IMR-90 (cell line): Measurements from ENCODE around the gene STARD13. TPM values are rescaled to one million over a fixed set of nuclear protein-coding genes. Genes with fewer than 3 reads are reported as not detected.

ENCODE experiments used
- ATAC-seq: fragments of 200-7000 bp; cut with Tn5 transposase; 2 replicates; pipeline ENCODE4 v1.9.1; 2020; ENCODE audit warnings: low read depth, mild to moderate bottlenecking, moderate library complexity
- BruUV-seq: library from RNA; stranded (reverse); fragments of 400-500 nt; replicated peaks from 2 replicates; lab custom pipeline; 2021; lab: Mats Ljungman, UMichigan
- CTCF ChIA-PET: fragments of 300-600 bp; formaldehyde crosslinking; extraction: SDS; loops from one replicate; lab custom pipeline; 2021; ENCODE audit warnings: antibody characterized with exemption; lab: Yijun Ruan, JAX
- POLR2A ChIA-PET: fragments of 300-600 bp; sonication (Branson Sonifier 250); formaldehyde crosslinking; loops from one replicate; lab custom pipeline; 2022; ENCODE audit warnings: antibody characterized with exemption; ENCODE audit not compliant: unreplicated experiment; lab: Charles Lee
- DNase-seq: peaks from one replicate; pipeline ENCODE4 v3.0.0; 2013
- H2AFZ ChIP-seq: replicated peaks from 2 replicates; pipeline ENCODE3; 2013; ENCODE audit warnings: low read length, mild to moderate bottlenecking; ENCODE audit not compliant: poor library complexity
- H2AK5ac ChIP-seq: 2 replicates; pipeline ENCODE4 v1.6.1; 2013; ENCODE audit warnings: low read depth, low read length, inconsistent platforms
- H2AK9ac ChIP-seq: replicated peaks from 2 replicates; pipeline ENCODE3; 2013; ENCODE audit warnings: mild to moderate bottlenecking, low read depth, low read length, moderate library complexity; ENCODE audit not compliant: poor library complexity
- H2BK120ac ChIP-seq: 2 replicates; pipeline ENCODE4 v1.6.1; 2013; ENCODE audit warnings: low read depth, low read length, inconsistent platforms
- H2BK15ac ChIP-seq: 3 replicates; pipeline ENCODE4 v1.6.1; 2013; ENCODE audit warnings: low read depth, low read length, inconsistent platforms
- H2BK20ac ChIP-seq: 2 replicates; pipeline ENCODE4 v1.6.1; 2013; ENCODE audit warnings: low read depth, mild to moderate bottlenecking, inconsistent platforms, low read length, moderate library complexity
- H2BK5ac ChIP-seq: 2 replicates; pipeline ENCODE4 v1.6.1; 2013; ENCODE audit warnings: mild to moderate bottlenecking, low read depth, low read length, inconsistent platforms; ENCODE audit not compliant: poor library complexity, severe bottlenecking
- H3K14ac ChIP-seq: replicated peaks from 2 replicates; pipeline ENCODE4 v1.6.1; 2013; ENCODE audit warnings: low read depth, low read length, inconsistent platforms
- H3K18ac ChIP-seq: 2 replicates; pipeline ENCODE4 v1.6.1; 2013; ENCODE audit warnings: low read depth, low read length, control low read depth
- H3K23ac ChIP-seq: 2 replicates; pipeline ENCODE4 v1.6.1; 2013; ENCODE audit warnings: low read depth, low read length, inconsistent platforms
- H3K27ac ChIP-seq: 2 replicates; pipeline ENCODE4 v1.5.1; 2013; ENCODE audit warnings: mild to moderate bottlenecking, control low read depth, low read length; ENCODE audit not compliant: insufficient read depth
- H3K27me3 ChIP-seq: 2 replicates; pipeline ENCODE4 v1.6.1; 2013; ENCODE audit warnings: low read length; ENCODE audit not compliant: control insufficient read depth, insufficient read depth
- H3K36me3 ChIP-seq: 2 replicates; pipeline ENCODE4 v1.6.1; 2013; ENCODE audit warnings: low read length, mixed read lengths; ENCODE audit not compliant: control insufficient read depth, insufficient read depth
- H3K4ac ChIP-seq: 2 replicates; pipeline ENCODE4 v1.6.1; 2013; ENCODE audit warnings: low read depth, low read length, inconsistent platforms
- H3K4me1 ChIP-seq: 2 replicates; pipeline ENCODE4 v1.6.1; 2013; ENCODE audit warnings: low read length, mixed read lengths; ENCODE audit not compliant: control insufficient read depth, insufficient read depth
- H3K4me2 ChIP-seq: 2 replicates; pipeline ENCODE4 v1.6.1; 2013; ENCODE audit warnings: low read depth, mild to moderate bottlenecking, control low read depth, low read length, moderate library complexity
- H3K4me3 ChIP-seq: 2 replicates; pipeline ENCODE4 v1.5.1; 2013; ENCODE audit warnings: low read depth, mild to moderate bottlenecking, control low read depth, low read length, moderate library complexity; ENCODE audit not compliant: insufficient read depth
- H3K56ac ChIP-seq: 2 replicates; pipeline ENCODE4 v1.6.1; 2013; ENCODE audit warnings: low read length, inconsistent platforms; ENCODE audit not compliant: insufficient read depth; ENCODE audit errors: extremely low read depth
- H3K79me1 ChIP-seq, 2 experiments: 2 replicates each; pipeline ENCODE4 v1.6.1; 2013; ENCODE audit warnings: low read length in 2 of 2, inconsistent platforms in 1 of 2, low read depth in 1 of 2
- H3K9ac ChIP-seq: 2 replicates; pipeline ENCODE4 v1.6.1; 2013; ENCODE audit warnings: low read depth, low read length, control low read depth
- H3K9me1 ChIP-seq: 2 replicates; pipeline ENCODE4 v1.6.1; 2013; ENCODE audit warnings: low read length, inconsistent platforms; ENCODE audit not compliant: insufficient read depth
- H3K9me3 ChIP-seq: 2 replicates; pipeline ENCODE4 v1.6.1; 2013; ENCODE audit warnings: low read length; ENCODE audit not compliant: control insufficient read depth, insufficient read depth
- H4K20me1 ChIP-seq: 2 replicates; pipeline ENCODE4 v1.6.1; 2013; ENCODE audit warnings: low read length, inconsistent platforms; ENCODE audit not compliant: insufficient read depth
- H4K5ac ChIP-seq: 2 replicates; pipeline ENCODE4 v1.6.1; 2013; ENCODE audit warnings: mild to moderate bottlenecking, low read depth, low read length, control low read depth
- H4K8ac ChIP-seq, 2 experiments: 2 replicates each; pipeline ENCODE4 v1.6.1; 2013; ENCODE audit warnings: low read depth in 2 of 2, low read length in 2 of 2, control low read depth in 1 of 2, inconsistent platforms in 1 of 2
- H4K91ac ChIP-seq: 2 replicates; pipeline ENCODE4 v1.6.1; 2013; ENCODE audit warnings: low read depth, low read length, inconsistent platforms; ENCODE audit not compliant: insufficient read depth
- BHLHE40 ChIP-seq: fragments of 150-350 bp; IDR thresholded peaks from 2 replicates; pipeline ENCODE4 v1.6.1; 2016; ENCODE audit warnings: mild to moderate bottlenecking, low read depth, low read length
- CEBPB ChIP-seq: IDR thresholded peaks from 2 replicates; pipeline ENCODE4 v1.6.1; 2012; ENCODE audit warnings: low read depth, low read length, improper control_type of control experiment
- CHD1 ChIP-seq: IDR thresholded peaks from 2 replicates; pipeline ENCODE4 v1.6.1; 2012; ENCODE audit warnings: low read depth, low read length, improper control_type of control experiment
- FOS ChIP-seq: fragments of 150-350 bp; IDR thresholded peaks from 2 replicates; pipeline ENCODE4 v1.6.1; 2016; ENCODE audit warnings: low read depth, low read length
- MAFK ChIP-seq: IDR thresholded peaks from 2 replicates; pipeline ENCODE4 v1.6.1; 2012; ENCODE audit warnings: low read depth, low read length, improper control_type of control experiment
- MAZ ChIP-seq: IDR thresholded peaks from 2 replicates; pipeline ENCODE4 v1.6.1; 2012; ENCODE audit warnings: low read depth, mild to moderate bottlenecking, low read length, improper control_type of control experiment, moderate library complexity, borderline replicate concordance
- MXI1 ChIP-seq: IDR thresholded peaks from 2 replicates; pipeline ENCODE4 v1.6.1; 2012; ENCODE audit warnings: low read depth, mild to moderate bottlenecking, low read length, moderate library complexity, borderline replicate concordance
- NFE2L2 ChIP-seq: fragments of 150-350 bp; IDR thresholded peaks from 2 replicates; pipeline ENCODE4 v1.6.1; 2016; ENCODE audit warnings: low read depth, mild to moderate bottlenecking, low read length
- POLR2A ChIP-seq: IDR thresholded peaks from 2 replicates; pipeline ENCODE4 v1.6.1; 2012; ENCODE audit warnings: mild to moderate bottlenecking, low read depth, low read length
- RAD21 ChIP-seq: IDR thresholded peaks from 2 replicates; pipeline ENCODE4 v1.6.1; 2012; ENCODE audit warnings: low read length, improper control_type of control experiment
- RCOR1 ChIP-seq: IDR thresholded peaks from 2 replicates; pipeline ENCODE4 v1.6.1; 2012; ENCODE audit warnings: mild to moderate bottlenecking, low read length, improper control_type of control experiment; ENCODE audit not compliant: insufficient replicate concordance
- RFX5 ChIP-seq: IDR thresholded peaks from 2 replicates; pipeline ENCODE4 v1.8.0; 2012; ENCODE audit warnings: low read depth, mild to moderate bottlenecking, low read length, moderate library complexity
- SMC3 ChIP-seq: fragments of 150-350 bp; IDR thresholded peaks from 2 replicates; pipeline ENCODE4 v1.6.1; 2016; ENCODE audit warnings: low read depth, mild to moderate bottlenecking, antibody characterized with exemption, low read length, moderate library complexity
- WGBS, 2 experiments: methylation state at CpG; one replicate each; pipeline versions ENCODE4 v1.1.5 to v1.1.7; 2013; ENCODE audit warnings: missing lambda C conversion rate in 2 of 2; ENCODE audit not compliant: insufficient read length in 1 of 2; ENCODE audit errors: extremely low coverage in 2 of 2; 5-methylcytosine and 5-hydroxymethylcytosine counted together
- dilution Hi-C: fragments of 300-500 bp; cut with HindIII; formaldehyde crosslinking; loops from one replicate; pipeline ENCODE4 v1.14.3; 2018; ENCODE audit warnings: low sequenced_read_pairs; ENCODE audit not compliant: unreplicated experiment
- in situ Hi-C: fragments of 300-500 bp; cut with MboI; formaldehyde crosslinking; loops from 3 replicates; pipeline ENCODE4 v1.14.3; 2019; ENCODE audit warnings: low sequenced_read_pairs, inconsistent platforms, mixed read lengths
- intact Hi-C: fragments of 100-400 bp; cut with micrococcal nuclease; formaldehyde crosslinking; loops from 2 replicates; pipeline ENCODE4 v1.10.0; 2022
- polyA plus RNA-seq, 3 experiments: library from polyadenylated mRNA; depleted of rRNA; stranded (reverse); fragments of >200 nt; gene quantifications; 2 replicates each; pipeline ENCODE4 v1.2.3, GENCODE V29; 2012; ENCODE audit warnings: low replicate concordance in 1 of 3
- total RNA-seq: library from RNA; depleted of rRNA; stranded (reverse); fragments of >200 nt; gene quantifications from 2 replicates; pipeline ENCODE4 v1.2.3, GENCODE V29; 2012
- TF ChIP-seq, protein P1 (sequence below): conservative IDR thresholded peaks from 2 replicates; pipeline ENCODE4 v1.5.1; 2012; ENCODE audit warnings: mild to moderate bottlenecking, low read depth, low read length, improper control_type of control experiment
- TF ChIP-seq, protein P2 (sequence below): fragments of 150-350 bp; IDR thresholded peaks from 2 replicates; pipeline ENCODE4 v1.6.1; 2016; ENCODE audit warnings: low read depth, mild to moderate bottlenecking, low read length, moderate library complexity, borderline replicate concordance
- TF ChIP-seq, protein P3 (sequence below): fragments of 150-350 bp; IDR thresholded peaks from 2 replicates; pipeline ENCODE4 v1.6.1; 2017; ENCODE audit warnings: mild to moderate bottlenecking, antibody characterized with exemption, low read length, low read depth

STARD13 gene
- total and polyA plus RNA-seq, 2 of the 4 experiments (the other 2 are of a cell fraction) = 23.6 to 46.6 TPM

DNA sequence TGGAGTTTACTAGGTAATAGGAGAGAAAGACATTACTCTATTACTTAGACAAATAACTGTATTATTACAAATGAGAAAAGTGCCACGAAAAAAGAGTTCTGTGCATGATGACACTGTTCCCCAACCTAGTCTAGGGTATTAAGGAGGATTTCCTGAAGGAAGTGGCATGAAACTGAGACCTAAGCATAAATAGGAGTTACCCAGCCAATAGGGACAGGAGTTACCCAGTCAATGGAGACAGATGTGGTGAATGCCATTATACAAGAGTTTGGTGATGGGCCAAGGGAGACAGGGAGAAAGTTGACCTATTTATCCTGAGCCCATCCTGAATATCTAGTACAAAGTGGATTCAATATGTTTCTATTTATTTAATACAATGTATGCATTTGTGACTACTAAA, 203.9 kb downstream of the STARD13 start:
- Histone ChIP-seq H3K4ac (no peak overlapping the region), H2AK9ac (no peak overlapping the region), H2BK20ac (no peak overlapping the region), H3K23ac (no peak overlapping the region), H4K20me1 (no peaks in the 10 kb centered on the region), H2BK120ac (no peak overlapping the region), H4K5ac (no peak overlapping the region), H3K9me3 (no peaks in the 10 kb centered on the region), H3K4me3 (no peak overlapping the region), H3K9me1 (no peaks in the 10 kb centered on the region), H2AK5ac (no peak overlapping the region), H3K4me1 (no peaks in the 10 kb centered on the region), H4K91ac (no peak overlapping the region), H3K27ac (no peak overlapping the region), H3K36me3 (no peaks in the 10 kb centered on the region), H4K8ac (no peak overlapping the region), H3K14ac (no peak overlapping the region), H3K4me2 (no peak overlapping the region), H3K79me1 (no peaks in the 10 kb centered on the region), H3K9ac (no peak overlapping the region), H2BK5ac (no peak overlapping the region), H3K27me3 (no peaks in the 10 kb centered on the region; the same call in 1 of the 2 replicates), H3K56ac (no peak overlapping the region), H3K18ac (no peak overlapping the region), H2BK15ac (no peak overlapping the region), H2AFZ (no peak overlapping the region)
- intact Hi-C loops (no loop called here), dilution Hi-C loops (no loop called here), in situ Hi-C loops (no loop called here)
- POLR2A ChIA-PET = no interaction called here
- TF ChIP-seq, protein P1, sequence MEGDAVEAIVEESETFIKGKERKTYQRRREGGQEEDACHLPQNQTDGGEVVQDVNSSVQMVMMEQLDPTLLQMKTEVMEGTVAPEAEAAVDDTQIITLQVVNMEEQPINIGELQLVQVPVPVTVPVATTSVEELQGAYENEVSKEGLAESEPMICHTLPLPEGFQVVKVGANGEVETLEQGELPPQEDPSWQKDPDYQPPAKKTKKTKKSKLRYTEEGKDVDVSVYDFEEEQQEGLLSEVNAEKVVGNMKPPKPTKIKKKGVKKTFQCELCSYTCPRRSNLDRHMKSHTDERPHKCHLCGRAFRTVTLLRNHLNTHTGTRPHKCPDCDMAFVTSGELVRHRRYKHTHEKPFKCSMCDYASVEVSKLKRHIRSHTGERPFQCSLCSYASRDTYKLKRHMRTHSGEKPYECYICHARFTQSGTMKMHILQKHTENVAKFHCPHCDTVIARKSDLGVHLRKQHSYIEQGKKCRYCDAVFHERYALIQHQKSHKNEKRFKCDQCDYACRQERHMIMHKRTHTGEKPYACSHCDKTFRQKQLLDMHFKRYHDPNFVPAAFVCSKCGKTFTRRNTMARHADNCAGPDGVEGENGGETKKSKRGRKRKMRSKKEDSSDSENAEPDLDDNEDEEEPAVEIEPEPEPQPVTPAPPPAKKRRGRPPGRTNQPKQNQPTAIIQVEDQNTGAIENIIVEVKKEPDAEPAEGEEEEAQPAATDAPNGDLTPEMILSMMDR = no peak
- TF ChIP-seq SMC3 = no peak
- no peak for TF ChIP-seq RAD21
- TF ChIP-seq, protein P2, sequence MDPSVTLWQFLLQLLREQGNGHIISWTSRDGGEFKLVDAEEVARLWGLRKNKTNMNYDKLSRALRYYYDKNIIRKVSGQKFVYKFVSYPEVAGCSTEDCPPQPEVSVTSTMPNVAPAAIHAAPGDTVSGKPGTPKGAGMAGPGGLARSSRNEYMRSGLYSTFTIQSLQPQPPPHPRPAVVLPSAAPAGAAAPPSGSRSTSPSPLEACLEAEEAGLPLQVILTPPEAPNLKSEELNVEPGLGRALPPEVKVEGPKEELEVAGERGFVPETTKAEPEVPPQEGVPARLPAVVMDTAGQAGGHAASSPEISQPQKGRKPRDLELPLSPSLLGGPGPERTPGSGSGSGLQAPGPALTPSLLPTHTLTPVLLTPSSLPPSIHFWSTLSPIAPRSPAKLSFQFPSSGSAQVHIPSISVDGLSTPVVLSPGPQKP = no peak
- no peak for TF ChIP-seq RCOR1
- no peak for TF ChIP-seq CEBPB
- TF ChIP-seq FOS = no peak
- TF ChIP-seq POLR2A = no peak
- no peak for TF ChIP-seq RFX5
- no peak for TF ChIP-seq MAFK
- TF ChIP-seq CHD1 = no peak
- TF ChIP-seq MXI1 = no peak
- TF ChIP-seq, protein P3, sequence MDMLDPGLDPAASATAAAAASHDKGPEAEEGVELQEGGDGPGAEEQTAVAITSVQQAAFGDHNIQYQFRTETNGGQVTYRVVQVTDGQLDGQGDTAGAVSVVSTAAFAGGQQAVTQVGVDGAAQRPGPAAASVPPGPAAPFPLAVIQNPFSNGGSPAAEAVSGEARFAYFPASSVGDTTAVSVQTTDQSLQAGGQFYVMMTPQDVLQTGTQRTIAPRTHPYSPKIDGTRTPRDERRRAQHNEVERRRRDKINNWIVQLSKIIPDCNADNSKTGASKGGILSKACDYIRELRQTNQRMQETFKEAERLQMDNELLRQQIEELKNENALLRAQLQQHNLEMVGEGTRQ = no peak
- TF ChIP-seq NFE2L2 = no peak
- no peak for TF ChIP-seq MAZ
- no peak for TF ChIP-seq BHLHE40
- CTCF ChIA-PET = interaction anchor here (0.6 kb wide), 1 partner anchor 1108 kb away, joined by 3 read pairs; no protein-coding TSS in a partner anchor
- ATAC-seq (no peak), DNase-seq (no peak)
- WGBS, 2 experiments = no CpG with 5 or more reads among the region's 1 CpG
- no TSS peak for BruUV-seq
